ENCODE measurements around the gene CDC37L1.
A peak's percentile ranks its signal among the peaks of the same experiment; 100 is the strongest.

- TF ChIP-seq CTCF (IDR thresholded peaks at IDR 0.05) = no peak
- TF ChIP-seq POLR2A (IDR thresholded peaks at IDR 0.05) = peak in 1 of 2 donors; percentile 35
These were observed 62.2 kb downstream of the CDC37L1 start for GRCh38 chr9:4741365-4742089.

Measured in thyroid gland (tissue), 4 donors.